Measurements from ENCODE around the gene DPP6.

DPP6 gene

DNA sequence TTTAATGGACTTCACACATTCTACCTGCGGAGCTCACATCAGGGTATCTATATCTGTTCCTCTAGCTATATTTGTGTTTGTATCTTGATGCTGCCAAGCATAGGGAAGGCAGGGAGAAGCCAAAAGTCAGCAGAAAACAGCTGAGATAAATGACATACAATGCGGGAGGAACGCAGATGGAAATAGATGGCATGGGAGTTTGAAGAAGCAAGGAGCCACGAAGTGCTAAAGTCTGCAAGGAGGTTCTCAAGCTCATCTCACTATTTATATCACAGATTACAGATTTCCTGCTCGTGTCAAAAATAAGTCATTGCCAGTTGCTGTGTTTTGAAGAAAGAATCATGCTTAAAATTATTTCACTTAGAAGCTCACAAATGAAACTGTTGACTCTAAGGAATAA is 180.5 kb downstream of the DPP6 start:
- no peak for DNase-seq (ENCODE audit: low read depth)

- no peak for DNase-seq (ENCODE audit: low read depth)
Observed at GRCh38 chr7:154241988-154242387, 189.8 kb downstream of the DPP6 start.

- DNase-seq (ENCODE audit: low read depth), result no peak
Observed at GRCh38 chr7:154242709-154243108, 190.5 kb downstream of the DPP6 start.

DNA sequence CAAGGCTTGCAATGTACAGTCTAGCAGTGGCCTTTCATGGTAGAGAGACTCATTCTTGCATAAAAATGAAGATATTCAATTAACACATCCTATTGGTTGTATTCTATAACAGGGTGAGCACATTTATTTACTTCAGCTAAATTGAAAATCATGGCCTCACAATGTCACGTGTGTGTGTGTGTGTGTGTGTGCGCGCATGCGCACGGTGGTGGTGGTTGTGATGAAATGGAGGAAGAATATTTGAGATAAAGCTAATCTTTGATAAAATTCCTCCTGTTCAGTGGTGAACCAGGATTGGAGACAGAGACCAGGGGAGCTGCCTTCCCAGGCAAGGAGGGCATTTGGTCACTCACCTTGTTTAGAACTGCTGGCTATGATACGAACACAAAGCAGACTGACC is 199.8 kb downstream of the DPP6 start:
- no peak for DNase-seq (ENCODE audit: low read depth)

GRCh38 chr7:154253810-154254209 is 201.6 kb downstream of the DPP6 start:
- DNase-seq (ENCODE audit: low read depth), result no peak

GRCh38 chr7:154255324-154255723 is 203.1 kb downstream of the DPP6 start:
- DNase-seq (ENCODE audit: low read depth), result no peak

GRCh38 chr7:154256150-154256549 is 204.0 kb downstream of the DPP6 start:
- no peak for DNase-seq (ENCODE audit: low read depth)

DNA sequence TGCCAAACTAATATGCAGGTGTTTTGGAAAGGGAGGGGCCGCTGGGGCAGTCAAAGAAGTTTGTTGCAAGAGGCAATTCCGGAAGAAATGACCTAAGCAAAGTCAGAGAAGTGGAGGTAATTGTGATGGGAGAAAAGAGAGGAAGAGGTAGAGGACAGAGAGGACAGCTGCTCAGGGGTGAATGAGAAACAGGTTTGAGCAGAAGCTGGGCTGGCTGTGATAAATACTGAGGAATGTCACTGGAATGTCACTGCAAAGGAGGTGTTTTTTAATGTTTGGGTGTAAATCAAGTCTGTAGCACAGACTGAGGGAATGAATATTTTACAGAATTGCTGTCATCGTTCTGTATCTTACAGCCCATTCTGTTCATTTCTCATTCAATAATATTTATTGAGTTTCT is 207.2 kb downstream of the DPP6 start:
- DNase-seq (ENCODE audit: low read depth), result no peak

- DNase-seq (ENCODE audit: low read depth), result no peak
Observed at GRCh38 chr7:154287356-154287755, 235.2 kb downstream of the DPP6 start.

- DNase-seq (ENCODE audit: low read depth), result no peak
Observed at GRCh38 chr7:154289119-154289518, 236.9 kb downstream of the DPP6 start.

- DNase-seq (ENCODE audit: low read depth), result no peak
Observed at GRCh38 chr7:154296443-154296842, 244.2 kb downstream of the DPP6 start.

- no peak for DNase-seq (ENCODE audit: low read depth)
Observed at GRCh38 chr7:154299736-154300135, 247.5 kb downstream of the DPP6 start.

DNA sequence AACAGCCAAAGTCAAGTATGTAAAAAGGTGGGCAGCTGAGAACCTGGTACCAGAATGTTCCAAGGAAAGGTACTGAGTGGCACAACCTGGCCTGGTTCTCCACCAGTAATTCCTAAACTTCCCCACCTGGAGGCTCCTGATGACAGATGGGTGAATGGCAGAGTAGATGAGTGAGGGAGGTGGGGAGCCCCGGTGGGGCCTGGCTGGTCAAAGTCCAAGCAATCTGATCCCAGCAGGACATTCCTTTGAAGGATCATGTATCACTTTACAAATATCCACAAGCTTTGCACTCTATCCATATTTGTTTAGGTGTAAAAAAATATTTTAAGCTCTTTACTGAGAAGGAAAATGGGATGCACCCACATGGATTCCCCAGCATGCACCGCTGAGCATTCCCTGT is 250.2 kb downstream of the DPP6 start:
- DNase-seq (ENCODE audit: low read depth), result no peak

- DNase-seq (ENCODE audit: low read depth), result no peak
Observed at GRCh38 chr7:154304231-154304630, 252.0 kb downstream of the DPP6 start.

DNA sequence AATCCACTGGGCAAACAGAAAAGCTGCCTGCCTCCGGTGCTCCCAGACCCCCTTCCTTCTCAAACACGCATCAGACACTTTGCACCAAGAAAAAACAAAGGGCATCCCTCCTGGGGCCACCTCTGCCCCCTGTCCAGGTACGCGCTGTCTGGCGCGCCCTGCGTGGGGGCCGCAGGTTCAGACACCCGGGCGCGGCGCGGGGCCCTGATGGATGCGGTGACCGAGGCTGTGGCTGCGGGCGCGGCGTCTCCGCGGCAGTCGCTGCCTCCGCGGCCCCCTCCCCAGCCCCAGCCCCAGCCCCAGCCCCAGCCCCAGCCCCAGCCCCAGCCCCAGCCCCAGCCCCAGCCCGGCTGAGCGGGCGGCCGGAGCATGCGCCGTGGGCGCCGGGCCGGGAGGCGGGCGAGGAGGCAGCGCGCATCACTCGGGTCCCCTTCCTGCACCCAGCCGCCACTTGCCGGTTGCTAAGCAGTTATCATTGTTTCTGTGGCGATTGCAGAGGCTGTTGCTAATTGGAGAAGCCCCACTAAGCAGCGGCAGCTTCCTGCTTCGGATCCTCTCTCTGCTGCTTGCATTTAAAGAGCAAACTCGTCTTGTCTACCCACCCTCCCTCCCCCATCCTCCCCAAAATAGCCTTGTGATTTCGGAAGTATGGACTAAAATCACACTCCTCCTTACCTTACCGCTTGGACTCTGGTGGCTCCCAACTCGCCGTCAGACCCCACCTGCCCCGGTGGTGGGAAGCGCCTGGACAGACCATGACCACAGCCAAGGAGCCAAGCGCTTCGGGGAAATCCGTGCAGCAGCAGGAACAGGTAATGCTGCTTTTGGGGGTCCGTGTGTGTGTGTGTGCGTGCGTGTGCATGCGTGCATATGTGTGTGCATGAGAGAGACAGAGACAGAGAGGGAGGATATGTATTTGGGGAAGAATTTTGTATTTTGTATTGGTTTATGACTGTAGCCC is 252.8 kb downstream of the DPP6 start:
- no peak for DNase-seq (ENCODE audit: low read depth)

DNA sequence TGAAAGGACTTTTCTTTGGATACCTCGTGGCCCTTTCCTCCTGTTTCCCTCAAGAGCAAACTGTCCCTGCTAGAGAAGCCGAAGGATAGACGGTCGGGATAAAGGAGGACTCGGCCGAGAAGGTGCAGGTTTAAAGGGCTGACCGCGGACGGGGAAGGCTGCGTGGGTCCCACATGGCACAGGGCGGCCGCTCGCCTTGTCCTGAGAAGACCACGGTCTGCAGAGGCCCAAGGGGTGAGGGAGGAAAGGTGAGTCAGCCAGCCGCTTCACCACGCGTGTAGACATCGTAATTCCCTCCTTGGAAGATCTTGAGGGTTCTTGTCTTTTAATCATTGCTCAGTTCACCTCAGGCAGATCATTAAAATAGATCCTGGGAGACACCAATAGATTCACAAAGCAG is 253.8 kb downstream of the DPP6 start:
- no peak for DNase-seq (ENCODE audit: low read depth)

DNA sequence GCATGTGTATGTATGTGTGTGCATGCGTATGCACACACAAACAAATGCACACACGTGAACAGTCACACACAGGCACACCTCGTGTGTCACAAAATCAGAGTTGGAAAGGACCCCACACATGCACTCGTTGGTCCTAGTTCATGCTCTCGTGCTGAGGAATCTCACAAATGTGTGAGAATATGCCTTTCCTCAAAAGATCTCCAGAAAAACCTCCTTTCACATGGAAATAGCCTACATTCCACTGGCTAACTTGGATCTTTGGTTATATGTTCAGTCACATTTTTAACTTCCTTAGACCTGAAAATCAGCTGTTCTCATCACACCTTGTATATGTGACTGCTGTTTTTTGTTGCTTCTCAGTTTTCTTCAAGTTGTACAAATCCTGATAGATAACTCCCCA is 256.7 kb downstream of the DPP6 start:
- DNase-seq (ENCODE audit: low read depth), result no peak

DNA sequence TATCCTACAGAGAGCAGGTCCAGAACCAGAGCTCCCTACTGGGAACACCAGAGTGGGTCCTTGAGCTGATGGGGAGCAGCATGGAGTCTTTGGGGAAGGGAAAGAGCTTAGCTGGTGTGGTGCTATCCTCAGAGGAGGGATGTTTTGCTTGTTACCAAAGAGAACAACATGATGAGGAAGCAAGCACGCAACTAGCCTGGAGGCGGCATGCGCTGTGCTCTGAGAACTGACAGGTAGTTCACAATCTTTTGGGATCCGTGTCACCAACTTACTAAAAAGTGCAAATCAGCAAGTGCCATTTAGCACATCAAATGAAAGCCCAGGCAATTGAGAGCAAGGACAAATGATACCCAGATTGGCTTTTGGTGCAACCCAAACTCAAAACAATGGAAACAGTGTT is 257.9 kb downstream of the DPP6 start:
- DNase-seq (ENCODE audit: low read depth), result no peak

GRCh38 chr7:154324196-154324595 is 272.0 kb downstream of the DPP6 start:
- no peak for DNase-seq (ENCODE audit: low read depth)

- no peak for DNase-seq (ENCODE audit: low read depth)
Observed at GRCh38 chr7:154326421-154326820, 274.2 kb downstream of the DPP6 start.

DNA sequence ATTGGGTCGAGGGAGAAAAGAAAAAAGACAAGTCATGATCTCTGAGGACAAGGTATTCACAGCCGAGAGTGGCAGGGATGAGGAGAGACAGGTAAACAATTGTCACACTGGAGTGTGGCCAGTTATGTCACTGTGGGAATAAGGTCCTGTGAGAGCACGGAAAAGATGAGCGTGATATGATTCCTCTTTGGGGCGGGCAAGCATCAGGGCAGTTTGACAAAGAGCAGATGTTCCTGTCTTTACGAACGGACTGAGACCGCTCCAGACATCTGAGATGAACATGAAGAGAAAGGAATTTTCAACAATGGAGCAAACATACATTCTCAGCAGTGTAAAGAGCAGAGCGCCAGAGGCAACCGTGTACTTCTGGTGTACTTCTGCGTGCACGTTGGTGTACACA is 278.1 kb downstream of the DPP6 start:
- DNase-seq (ENCODE audit: low read depth), result no peak

DNA sequence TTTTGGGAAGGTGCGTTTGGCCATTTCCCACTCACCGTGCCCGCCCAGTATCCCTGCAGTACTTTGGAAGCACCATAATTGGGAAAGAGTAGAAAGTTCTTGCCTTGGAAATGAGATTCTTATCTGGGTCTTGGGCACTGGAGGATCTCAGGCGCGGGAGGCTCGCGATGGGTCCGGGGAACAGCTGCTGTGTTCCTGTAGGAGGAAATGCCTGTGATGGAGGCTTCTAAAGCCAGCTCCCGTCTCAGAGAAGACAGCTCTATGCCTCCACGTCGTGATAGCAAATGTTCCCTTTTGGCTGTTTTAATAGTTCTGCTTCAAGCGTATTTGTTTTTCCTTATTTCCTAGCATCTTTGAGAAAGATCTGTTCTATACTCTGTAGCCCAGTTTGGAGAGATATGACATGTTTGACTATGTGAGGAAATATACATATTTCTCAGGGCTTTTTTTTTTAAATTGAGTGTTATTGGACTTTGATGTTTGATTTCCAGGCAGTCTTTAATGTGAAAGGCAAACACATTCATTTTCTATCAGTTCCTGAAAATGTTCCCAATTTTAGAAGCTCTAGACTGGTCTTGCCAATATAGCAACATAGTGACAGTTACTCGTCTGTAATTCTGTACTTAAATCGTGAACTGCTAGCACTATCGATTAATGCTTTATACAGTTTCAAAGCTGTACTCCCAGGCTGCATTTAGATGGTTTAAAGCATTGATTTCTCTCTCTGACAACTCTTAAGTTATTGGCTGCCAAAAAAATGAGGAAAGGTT is 280.8 kb downstream of the DPP6 start:
- DNase-seq (ENCODE audit: low read depth), result no peak

DNA sequence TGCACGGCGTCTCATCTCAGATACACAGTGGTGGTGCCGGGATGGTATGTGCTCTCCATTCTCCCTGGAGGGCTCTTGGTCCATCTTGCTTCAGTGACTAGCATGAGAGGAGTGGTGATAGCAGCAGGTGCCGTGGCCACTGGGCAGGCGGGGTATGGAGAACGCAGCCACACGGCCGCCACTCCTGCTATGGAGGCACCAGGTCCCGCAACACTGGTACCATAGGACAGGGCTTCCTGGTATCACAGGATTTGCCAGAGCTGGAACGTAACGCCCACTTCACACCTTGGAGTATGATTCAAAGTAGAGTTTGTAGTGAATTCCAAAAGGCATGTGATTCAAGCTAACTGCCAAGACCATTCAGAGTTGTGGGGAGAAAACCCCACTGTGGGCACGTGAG is 284.1 kb downstream of the DPP6 start:
- no peak for DNase-seq (ENCODE audit: low read depth)
